Measurements from ENCODE around the gene GNPNAT1. TPM values are rescaled to one million over a fixed set of nuclear protein-coding genes. Genes with fewer than 3 reads are reported as not detected.

Gene GNPNAT1
- total and polyA plus RNA-seq, 9 of the 15 experiments (the other 6 are each of a cell fraction or from before 2014, with no cell fraction given) = 15.8 to 27.7 (median 25.3) TPM

GRCh38 chr14:52733824-52734223 is 57.6 kb downstream of the GNPNAT1 start:
- DNase-seq (ENCODE audit: extremely low read depth in 1 of 4, low spot score in 3 of 4) (peak in 1 of 4 experiments; percentile 14), FAIRE-seq (no peak), ATAC-seq (no peak)
- Histone ChIP-seq H3K27ac (ENCODE audit: extremely low read depth, low read depth, low read length) (no peak overlapping the region), H3K9ac (ENCODE audit: insufficient read depth in 1 of 2, low read depth in 2 of 2, low read length in 2 of 2) (no peak overlapping the region), H3K4me1 (replicated peaks in 1 of 2; ENCODE audit: control insufficient read depth in 2 of 2, insufficient read depth in 2 of 2, low read length in 2 of 2) (peaks cover 8 to 14% of the 10 kb centered on the region in 2 experiments; a peak in 4 of 5 replicates), H4K20me1 (replicated peaks; ENCODE audit: control insufficient read depth, insufficient read depth, low read length) (no peaks in the 10 kb centered on the region), H2AFZ (ENCODE audit: low read depth, low read length) (no peak overlapping the region), H3K9me3 (replicated peaks; ENCODE audit: control insufficient read depth, insufficient read depth, low read depth, low read length) (no peaks in the 10 kb centered on the region), H3K4me3 (no peak overlapping the region), H3K9me1 (ENCODE audit: control insufficient read depth, insufficient read depth, low read length) (no peaks in the 10 kb centered on the region), H3K27me3 (ENCODE audit: control insufficient read depth in 2 of 2, insufficient read depth in 2 of 2, low read length in 2 of 2) (no peaks in the 10 kb centered on the region), H3K4me2 (ENCODE audit: insufficient read depth, low read length) (no peak overlapping the region), H3K79me2 (ENCODE audit: control insufficient read depth, insufficient read depth, low read length) (peaks cover 77% of the 10 kb centered on the region), H3K36me3 (ENCODE audit: control insufficient read depth, insufficient read depth, low read length) (peaks cover 20% of the 10 kb centered on the region; the same call in 1 of the 3 replicates)
- TF ChIP-seq SMC3 (conservative IDR thresholded peaks at IDR 0.05; ENCODE audit: insufficient read depth, low read depth, low read length) (no peak), ZKSCAN1 (IDR thresholded peaks at IDR 0.05; ENCODE audit: low read depth, low read length) (no peak), FOXP1 (CRISPR knock-in tag; IDR thresholded peaks at IDR 0.05) (no peak), CC2D1A (IDR thresholded peaks at IDR 0.05) (no peak), FOSL1 (tag; conservative IDR thresholded peaks at IDR 0.05) (no peak), KDM1A (IDR thresholded peaks at IDR 0.05) (no peak)
- in situ Hi-C loops (cut with MboI) = no loop called here
- WGBS (ENCODE audit: insufficient coverage, low coverage, missing lambda C conversion rate) = 90% methylated on average over 9 of the region's 9 CpGs
- CTCF ChIA-PET (ENCODE audit: low intra/inter-chr PET ratio) = no interaction called here
- intact Hi-C loops (cut with micrococcal nuclease) = loop anchor here (5.0 kb wide), 1 partner anchor 48 kb away; no protein-coding TSS in a partner anchor
- POLR2A ChIA-PET = no interaction called here
- TSS peak; percentile 11 for BruUV-seq (replicated peaks)

- FAIRE-seq (no peak), DNase-seq (ENCODE audit: extremely low read depth in 1 of 4, low spot score in 3 of 4) (peak in 1 of 4 experiments; percentile 49), ATAC-seq (no peak)
- Histone ChIP-seq H3K27me3 (ENCODE audit: control insufficient read depth in 2 of 2, insufficient read depth in 2 of 2, low read length in 2 of 2) (no peaks in the 10 kb centered on the region), H3K79me2 (ENCODE audit: control insufficient read depth, insufficient read depth, low read length) (peaks cover 49% of the 10 kb centered on the region), H4K20me1 (replicated peaks; ENCODE audit: control insufficient read depth, insufficient read depth, low read length) (no peaks in the 10 kb centered on the region), H2AFZ (ENCODE audit: low read depth, low read length) (peak overlapping the region; percentile 90), H3K4me3 (peak overlapping the region; percentile 99), H3K9ac (ENCODE audit: insufficient read depth in 1 of 2, low read depth in 2 of 2, low read length in 2 of 2) (peak overlapping the region; percentile 86 to 99), H3K9me3 (replicated peaks; ENCODE audit: control insufficient read depth, insufficient read depth, low read depth, low read length) (no peaks in the 10 kb centered on the region), H3K27ac (ENCODE audit: extremely low read depth, low read depth, low read length) (peak overlapping the region; percentile 89), H3K9me1 (ENCODE audit: control insufficient read depth, insufficient read depth, low read length) (no peaks in the 10 kb centered on the region), H3K4me1 (replicated peaks in 1 of 2; ENCODE audit: control insufficient read depth in 2 of 2, insufficient read depth in 2 of 2, low read length in 2 of 2) (peaks cover 0 to 14% of the 10 kb centered on the region in 2 experiments; a peak in 4 of 5 replicates), H3K4me2 (ENCODE audit: insufficient read depth, low read length) (peak overlapping the region; percentile 88), H3K36me3 (ENCODE audit: control insufficient read depth, insufficient read depth, low read length) (peaks cover 39% of the 10 kb centered on the region; the same call in 1 of the 3 replicates)
- intact Hi-C loops (cut with micrococcal nuclease) (loop anchor here (5.0 kb wide), 1 partner anchor 52 kb away; no protein-coding TSS in a partner anchor), in situ Hi-C loops (cut with MboI) (no loop called here)
- 4% methylated on average over 8 of the region's 11 CpGs for WGBS (ENCODE audit: insufficient coverage, low coverage, missing lambda C conversion rate)
- ChIA-PET POLR2A (no interaction called here), CTCF (ENCODE audit: low intra/inter-chr PET ratio) (no interaction called here)
- no TSS peak for BruUV-seq (replicated peaks)
Observed at GRCh38 chr14:52730709-52731111, 60.7 kb downstream of the GNPNAT1 start.
